HG03196 (cell line): Measurements from ENCODE around the gene SH3TC1.

ENCODE experiments used
- ATAC-seq: cut with Tn5 transposase; IDR thresholded peaks from one replicate; pipeline ENCODE4 v1.9.1; 2021; ENCODE audit not compliant: unreplicated experiment

Gene SH3TC1

DNA sequence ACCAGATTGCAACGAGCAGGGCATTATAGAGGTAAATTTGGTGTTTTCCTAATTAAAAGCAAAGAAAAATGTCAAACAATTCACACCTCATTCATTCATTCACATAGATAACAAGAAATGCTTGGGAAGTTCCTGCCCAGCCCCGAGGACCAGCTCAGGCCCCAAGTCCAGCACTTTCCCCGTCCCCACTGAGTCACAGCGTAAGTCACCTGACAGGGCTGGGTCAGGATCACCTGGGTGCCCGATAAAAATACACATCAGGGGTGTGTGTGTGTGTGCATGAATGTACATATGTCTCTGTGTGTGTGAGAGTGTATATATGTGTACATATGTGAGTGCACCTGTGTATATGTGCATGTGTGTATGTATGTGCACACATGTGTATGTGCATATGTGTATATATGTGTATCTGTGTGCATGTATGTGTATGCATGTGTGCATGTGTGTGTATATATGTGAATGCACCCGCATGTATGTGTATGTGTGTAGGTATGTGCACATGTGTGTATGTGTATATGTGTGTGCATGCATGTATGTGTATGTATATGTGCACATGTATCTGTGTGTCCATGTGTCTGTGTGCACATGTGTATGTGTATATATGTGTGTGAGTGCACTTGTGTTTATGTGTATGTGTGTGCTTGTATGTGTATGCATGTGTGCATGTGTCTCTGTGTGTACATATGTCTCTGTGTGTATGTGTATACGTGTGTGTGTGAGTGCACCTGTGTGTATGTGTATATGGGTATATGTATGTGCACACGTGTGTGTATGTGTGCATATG, 18.6 kb upstream of the SH3TC1 start:
- no peak for ATAC-seq

DNA sequence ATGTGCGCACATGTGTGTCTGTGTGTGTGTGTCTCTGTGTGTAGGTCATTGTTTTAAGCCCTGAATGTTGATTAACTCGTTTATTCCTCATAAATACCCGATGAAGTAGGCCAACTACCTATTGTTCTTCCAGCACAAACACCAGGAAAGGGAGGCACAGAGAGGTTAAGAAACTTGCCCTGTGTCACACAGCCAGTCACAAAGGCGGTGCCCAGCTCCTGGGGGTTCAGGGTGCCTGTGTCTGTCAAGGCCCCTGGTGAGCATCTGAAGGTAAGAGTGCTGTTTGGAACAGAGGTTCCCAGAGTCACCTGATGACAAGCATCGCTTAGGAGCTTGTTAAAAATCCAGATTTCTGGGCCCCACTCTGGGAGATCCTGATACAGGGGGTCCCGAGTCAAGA, 18.0 kb upstream of the SH3TC1 start:
- no peak for ATAC-seq

DNA sequence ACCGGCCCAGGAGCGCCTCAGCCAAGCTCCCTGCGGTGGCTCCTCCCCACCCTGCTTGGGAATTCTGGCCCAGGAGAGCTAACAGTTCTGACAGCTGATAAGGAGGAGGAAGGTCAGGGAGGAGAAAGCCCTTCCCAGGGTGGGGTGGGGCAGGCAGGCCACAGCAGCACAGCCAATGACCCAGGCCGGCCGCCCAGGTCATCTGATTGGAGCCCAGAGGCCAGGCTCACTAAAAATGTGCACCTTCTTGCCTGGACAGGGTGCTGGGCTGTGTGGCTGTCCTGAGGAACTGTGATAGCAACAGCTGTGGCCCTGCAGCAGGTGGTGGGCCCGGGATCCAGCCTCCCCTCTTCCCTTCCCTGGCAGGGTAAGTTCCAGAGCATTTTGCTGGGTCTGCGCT, 17.2 kb upstream of the SH3TC1 start:
- ATAC-seq = no peak

DNA sequence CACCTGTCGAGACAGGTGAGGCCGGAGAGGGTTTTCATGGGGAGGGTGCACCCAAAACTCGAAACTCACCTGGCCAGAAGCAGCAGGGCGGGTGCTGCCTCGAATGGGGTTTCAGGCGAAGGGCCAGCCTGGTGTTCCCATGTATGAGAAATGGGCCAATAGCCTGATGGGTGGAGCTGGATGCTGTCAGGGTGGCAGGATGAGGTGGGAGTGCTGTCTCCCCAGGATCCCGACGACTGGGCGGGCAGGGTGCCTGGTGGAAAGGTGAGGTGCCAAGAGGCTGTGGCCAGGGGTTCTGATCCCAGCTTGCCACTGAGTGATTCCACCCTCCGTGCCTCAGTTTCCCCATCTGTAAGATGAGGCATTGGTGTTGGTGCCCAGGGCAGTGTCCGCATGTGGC, 16.8 kb upstream of the SH3TC1 start:
- no peak for ATAC-seq

DNA sequence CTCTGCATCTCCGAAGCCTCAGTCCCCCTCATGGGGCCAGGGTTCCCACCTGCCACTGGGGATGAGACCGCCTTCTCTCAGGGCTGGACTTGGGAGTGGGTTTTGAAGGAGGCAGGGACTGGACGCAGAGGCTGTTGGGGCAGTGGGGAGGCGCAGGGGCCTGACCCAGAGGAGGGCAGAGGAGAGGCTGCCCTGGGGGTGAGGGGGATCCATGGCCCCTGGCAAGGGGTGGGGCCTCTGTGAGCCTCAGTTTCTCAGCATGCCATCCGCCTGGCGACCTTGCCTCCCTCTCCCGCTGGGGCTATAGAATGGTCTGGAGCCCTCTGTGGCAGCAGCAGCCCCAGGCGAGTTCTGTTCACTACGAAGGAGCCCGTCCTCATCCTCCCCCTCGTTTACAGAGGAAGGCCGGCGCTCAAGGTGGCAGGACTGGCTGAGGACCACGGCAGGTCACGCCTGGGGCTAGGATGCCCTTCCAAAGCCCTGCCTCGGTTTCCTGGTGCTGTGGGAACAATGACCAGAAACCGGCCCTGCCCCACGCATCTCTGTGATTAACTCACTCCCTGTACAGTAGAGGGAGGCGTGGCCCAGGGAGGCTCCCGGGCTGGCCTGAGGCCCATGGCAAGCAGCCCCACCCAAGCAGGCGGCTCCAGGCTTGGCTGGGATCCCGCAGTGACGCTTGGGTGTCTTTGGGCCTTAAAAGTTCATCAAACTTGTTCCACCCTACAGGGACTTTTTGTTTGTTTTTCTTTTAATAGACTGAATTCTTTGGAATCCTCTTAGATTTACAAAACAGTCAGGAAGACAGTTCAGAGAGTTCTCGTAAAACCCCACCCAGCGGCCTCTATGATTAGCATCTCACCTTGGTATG, 16.0 kb upstream of the SH3TC1 start:
- no peak for ATAC-seq

DNA sequence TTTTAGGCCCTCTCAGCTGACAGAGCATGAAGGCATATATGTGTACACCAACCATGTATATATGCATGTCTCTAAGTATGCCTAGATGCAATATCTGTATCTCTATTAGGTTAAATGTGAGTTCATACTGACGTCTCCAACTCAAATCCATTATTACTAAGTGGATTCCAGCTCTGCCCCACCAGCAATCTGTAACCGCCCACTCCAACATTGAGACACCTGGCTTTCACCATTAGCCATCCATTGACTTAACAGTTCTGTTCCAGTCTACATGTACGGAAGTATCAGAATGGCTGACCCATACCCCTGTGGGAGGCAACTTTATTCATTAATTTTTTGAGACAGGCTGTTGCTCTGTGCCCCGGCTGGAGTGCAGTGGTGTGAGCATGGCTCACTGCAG, 15.0 kb upstream of the SH3TC1 start:
- ATAC-seq = no peak

DNA sequence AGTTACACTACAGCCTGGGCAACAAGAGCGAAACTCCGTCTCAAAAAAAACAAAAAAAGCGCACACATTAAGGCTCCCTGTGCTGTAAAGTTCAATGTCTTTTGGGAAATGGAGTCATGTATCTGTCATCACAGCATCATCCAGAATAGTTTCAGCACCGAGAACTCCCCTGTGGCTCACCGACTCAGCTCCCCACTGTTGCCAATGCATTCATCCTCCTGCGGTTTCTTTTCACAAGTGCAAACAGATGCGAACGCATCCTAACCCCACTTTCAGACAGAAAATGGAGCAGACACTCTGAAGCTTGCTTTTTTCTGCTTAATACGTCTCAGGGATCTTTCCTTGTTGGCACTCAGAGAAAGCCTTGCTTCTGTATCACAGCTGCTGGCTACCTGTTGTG, 13.8 kb upstream of the SH3TC1 start:
- no peak for ATAC-seq

DNA sequence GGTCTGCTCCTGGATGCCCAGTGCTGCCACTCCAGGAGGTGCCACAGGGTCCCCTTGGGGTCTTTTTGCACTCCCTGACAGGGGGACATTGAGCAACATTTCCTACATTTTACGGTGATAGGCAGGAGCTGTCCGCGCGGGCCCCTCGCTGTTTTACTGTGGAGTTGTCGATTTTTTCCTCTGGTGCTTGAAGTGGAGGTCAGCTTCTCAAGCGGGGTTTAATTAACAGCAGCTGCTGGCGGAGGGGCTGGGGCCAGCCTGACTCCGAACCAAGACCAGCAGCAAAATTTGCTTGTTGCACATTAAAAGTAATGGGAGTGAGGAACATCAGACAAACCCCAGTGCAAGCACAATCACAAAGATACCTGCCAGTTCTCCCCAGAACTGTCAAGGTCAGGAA, 13.2 kb upstream of the SH3TC1 start:
- no peak for ATAC-seq

DNA sequence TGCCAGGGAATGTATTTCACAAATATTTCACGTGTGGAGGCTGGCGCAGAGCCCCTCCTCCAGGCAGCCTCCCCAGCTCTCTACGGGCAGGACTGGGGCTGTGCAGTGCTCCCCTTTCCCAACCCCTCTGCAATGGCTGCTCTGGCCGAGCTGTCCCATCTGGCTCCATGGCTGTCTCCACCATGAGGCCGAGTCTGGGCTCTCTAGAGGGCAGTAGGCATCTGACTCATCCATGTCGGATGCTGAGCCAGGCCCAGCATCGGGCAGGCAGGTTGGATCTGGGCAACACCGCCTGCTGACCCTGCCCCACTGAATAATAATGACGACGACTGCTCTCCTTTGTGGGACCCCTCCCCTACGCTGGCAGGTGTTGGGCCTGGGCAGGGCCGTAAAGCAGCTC, 11.0 kb upstream of the SH3TC1 start:
- no peak for ATAC-seq

DNA sequence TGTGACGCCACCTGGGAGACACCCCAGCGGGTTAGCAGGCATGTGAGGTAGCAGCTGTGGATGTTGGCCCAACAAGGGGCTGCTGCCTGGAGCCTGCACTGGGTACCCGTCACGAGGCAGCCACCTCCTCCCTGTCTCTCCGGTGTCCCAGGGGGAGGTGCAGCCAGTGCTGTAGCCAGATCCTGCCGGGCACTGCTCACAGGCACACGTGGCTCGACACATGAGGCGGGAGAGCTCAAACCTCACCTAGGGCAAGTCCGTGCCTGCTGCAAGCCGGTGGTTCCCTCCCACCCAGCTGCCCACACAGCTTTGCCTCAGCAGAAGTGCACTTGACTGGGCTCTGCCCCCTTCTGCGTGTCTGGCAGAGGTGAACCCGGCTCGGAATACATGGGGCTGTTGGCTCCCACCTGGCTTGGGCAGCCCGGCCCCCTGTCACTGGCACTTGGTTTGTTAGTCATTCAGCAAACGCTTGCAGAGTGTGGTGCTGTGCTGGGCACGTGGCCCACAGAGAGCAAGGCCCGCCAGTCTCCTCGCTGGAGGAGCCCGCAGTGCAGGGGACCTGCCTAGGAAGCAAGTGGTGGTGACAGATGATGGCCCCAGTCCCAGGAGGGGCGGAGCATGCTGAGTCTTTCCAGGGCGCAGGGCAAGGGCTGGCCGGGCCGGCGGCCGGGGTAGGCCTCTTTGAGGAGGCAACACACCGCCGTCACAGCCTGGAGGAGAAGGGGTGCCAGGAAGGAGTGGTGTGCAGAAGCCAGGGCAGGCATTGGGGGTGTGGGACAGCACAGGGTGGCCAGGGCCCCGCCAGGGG, 10.1 kb upstream of the SH3TC1 start:
- ATAC-seq = no peak

DNA sequence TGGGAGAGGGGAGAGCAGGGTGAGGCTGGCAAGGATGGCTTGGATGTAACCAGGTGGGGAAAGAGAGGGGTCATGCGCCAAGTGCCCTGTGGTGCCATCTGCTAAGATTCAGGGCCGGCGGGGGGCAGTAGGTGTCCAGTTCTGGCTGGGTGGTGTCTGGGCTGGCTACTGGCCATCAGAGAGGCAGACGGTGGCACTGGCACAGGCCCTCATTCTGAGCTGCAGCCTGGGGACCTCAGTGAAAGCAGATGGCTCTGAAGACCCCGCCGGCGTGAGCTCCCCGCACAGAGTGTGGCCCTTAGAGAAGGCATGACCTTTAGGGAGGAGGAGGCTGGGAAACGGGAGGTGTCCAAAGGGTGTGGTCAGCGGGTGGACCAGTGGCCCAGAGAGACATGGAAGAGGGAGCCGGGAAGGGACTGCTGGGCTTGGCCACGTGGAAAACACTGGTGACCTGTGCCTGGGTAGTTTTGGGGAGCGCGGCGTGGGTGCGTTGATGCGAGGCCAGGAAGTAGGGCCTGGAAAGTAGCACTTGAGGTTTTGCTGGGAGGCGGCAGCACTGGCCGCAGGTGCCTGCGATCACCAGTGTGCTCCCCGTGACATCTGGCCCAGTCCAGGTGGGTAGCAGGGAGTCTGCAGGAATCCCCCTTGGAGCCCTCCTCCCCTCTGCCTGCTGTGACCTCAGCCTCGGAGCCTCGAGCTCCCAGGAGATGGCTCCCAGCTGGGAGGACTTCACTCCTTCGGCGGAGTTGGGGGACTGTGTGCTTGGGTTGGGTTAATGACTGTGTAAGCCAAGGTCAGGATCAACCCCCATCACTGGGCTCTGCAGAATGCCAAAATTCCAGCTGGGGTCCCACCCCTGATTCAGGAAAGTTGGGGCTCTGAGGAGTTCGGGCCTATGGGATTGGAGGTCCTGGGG, 9.3 kb upstream of the SH3TC1 start:
- ATAC-seq = no peak

DNA sequence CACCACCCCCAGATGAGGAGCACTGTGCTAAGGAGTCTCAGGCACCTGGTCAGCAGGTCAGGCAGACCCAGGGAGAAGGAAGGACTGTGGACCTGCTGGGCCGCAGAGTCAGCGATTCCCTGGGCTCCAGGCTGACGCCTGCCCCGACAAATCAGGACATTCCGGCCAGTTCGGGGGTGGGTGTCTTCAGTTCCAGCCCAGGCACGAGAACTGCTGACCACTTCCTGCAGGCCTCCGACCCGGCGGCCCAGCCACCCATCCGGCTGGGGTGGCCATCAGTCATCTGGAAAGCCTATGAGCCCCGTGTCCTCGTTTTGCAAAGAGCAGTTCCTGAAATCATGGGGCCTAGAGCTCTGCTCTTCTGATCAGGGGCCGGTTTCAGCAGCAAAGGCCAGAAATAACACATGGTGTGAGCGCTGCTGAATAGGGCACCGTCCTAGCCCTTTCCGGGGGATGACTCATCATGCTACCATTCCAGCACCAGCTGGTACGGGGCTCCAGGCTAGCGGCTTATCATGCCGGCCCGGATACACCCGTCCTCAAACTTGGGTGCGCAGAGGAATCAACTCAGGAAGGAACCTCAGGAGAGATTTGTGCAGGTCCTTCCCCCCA, 7.8 kb upstream of the SH3TC1 start:
- peak; percentile 42 for ATAC-seq

DNA sequence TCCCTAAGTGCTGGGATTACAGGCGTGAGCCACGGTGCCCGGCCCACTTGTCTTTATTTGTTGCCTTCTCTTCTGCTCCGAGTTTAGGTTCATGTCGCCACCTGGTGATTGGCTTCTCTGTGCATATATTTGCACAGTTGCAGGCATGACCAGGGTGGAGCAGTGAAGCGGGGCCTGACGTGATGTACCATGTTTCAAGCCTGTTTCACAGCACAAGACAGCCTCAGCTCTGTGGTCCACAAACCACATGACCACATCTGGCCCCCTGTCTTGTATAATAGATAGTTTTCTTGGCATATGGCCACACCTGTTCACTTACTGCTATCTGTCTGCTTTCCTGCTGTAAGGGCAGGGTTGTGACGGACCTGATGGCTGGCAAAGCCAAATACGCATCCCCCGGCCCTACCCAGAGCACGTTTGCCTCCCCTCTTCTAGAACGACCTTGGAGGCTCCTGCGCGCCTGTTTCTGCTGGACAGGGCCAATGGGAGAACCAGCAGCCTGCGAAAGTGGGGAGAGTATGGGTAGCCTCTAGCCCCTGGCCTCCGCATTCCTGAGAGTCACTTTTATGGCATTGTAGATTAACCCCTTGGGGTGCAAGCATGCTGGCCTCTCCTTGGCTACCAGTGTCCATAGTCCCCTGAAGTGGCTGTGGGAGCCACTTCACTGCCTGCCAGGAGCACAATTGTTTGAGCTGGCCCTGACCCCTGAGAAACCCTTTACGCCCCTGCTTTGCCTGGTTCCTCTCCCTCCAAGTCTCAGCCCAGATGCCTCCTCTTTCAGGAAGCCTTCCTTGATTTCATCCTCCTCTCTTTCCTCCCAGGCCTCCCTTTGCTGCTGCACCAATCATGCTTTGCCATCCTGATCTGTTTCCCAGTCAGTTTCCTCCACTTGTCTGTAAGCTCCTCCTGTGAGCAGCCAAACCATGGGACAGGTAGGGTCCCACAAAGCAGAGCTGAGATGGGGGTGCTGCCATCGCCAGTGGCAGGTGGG, 6.0 kb upstream of the SH3TC1 start:
- ATAC-seq = peak; percentile 76

DNA sequence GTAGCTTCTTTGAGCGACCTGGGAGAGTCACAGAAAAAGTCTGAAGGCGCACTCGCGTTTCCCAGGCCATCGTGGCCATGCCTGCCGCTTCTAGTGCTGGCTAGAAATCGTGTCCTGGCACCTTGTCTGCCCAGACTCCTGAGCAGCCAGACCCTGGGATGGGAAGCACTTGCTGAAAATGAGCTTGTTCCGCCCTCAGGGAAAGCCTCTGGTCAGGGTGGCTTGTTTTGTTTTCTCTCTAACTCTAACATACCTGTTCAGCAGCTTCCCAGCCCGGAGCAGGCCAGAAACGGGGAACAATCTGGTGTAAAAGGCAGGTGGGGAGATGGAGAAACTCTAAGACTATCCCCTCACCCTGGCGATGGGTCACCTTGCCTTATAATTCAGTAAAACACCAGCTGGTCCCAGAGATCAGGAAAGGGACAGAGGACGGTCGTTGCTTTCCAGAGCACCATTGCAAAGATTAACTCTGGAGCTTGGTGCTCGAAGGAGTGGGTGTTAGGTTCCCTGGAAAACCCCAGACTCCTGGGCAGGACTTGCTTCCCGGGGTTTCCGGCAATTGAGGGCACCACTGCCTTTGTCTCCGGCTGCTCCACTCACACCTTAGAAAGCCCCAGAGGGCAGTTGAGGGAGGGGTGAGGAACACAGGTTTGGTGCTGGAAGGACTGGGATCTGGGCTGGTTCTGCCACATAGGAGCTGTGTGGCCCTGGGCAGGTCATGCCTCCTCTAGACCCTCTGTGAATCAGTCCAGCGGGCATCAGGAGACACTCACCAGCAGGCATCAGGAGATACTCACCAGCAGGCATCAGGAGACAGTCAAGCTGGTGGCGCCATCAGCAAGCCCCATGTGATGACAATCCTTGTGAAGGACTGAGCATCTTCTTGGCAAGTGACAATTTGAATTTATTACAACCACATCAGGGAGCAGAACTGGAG, 4.5 kb upstream of the SH3TC1 start:
- ATAC-seq = no peak

DNA sequence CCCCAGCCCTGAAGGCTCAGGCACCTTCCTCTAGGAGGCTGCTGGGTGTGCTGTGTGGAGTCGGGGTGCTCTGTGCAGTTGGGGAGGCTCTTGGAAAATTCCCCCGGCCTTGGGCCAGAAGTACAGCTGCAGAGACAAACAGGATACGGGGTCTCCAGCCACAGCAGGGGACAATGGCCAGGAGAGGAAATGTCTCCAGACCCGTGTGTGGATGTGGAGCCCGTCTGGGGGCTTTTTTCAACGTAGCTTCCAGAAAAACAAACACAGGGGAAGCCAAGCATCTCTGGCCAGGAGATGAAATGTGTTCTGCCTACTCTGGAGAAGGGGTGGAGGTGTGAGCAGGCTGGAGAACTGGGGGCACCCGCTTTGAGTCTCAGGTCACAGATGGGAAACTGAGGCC, 3.7 kb upstream of the SH3TC1 start:
- no peak for ATAC-seq

DNA sequence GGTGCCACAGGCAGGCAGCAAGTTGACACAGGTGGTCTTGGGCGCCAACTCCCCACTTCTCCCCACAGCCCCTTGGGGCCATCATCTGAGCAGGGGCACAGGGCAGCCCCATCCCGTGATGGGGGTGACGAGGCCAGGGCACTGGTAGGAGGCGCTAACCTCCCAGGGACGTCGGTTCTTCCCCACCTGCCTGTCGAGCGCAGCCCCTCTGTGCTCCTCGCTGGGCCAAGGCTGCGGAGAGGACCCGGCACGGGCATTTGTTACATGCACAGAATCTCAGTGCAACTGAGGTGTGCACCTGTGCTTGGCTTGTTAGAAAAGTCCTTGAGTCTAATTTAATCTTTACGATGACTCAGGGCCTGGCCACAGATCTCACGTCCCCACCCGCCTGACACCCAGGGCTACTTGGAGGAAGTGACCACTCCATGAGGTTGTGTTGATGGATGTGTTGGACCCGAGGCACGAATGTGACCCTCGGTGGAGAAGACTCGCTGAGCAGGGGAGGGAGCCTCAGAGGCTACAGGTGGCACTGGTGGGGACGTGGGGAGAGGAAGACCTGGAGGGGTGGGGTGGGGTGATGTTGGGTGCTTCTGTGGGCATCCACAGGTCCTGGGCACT, 3.1 kb upstream of the SH3TC1 start:
- ATAC-seq = no peak

DNA sequence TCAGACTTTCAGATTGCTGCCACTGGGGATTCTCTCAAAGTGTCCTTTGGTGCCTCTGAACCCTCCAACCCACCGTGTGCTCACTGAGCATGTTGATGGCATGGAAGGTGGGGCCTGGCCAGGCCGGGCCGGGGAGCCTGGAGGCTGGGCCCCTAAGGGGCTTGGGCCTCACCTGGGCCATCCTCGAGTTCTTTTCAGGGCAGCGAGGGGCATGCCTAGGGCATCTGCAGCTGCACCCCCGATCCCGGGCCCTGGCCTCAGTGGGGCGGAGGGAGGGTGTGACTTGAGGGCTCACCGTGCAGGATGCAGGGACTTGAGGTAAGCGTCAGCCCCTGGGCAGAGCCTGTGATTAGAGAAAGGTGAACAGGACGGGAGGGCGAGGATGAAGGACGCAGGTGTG, 1.6 kb upstream of the SH3TC1 start:
- no peak for ATAC-seq
